ENCODE measurements around the gene PERM1.

Gene PERM1

GRCh38 chr1:965526-966134 lies 16.3 kb downstream of the PERM1 start:
- no peak for DNase-seq (ENCODE audit: low read depth, low spot score)

GRCh38 chr1:964691-965525 lies 17.0 kb downstream of the PERM1 start:
- no peak for DNase-seq (ENCODE audit: low read depth, low spot score)

- DNase-seq (ENCODE audit: low read depth, low spot score): no peak
Measured at GRCh38 chr1:963746-964525, 18.0 kb downstream of the PERM1 start.

GRCh38 chr1:963301-963651 lies 18.6 kb downstream of the PERM1 start:
- no peak for DNase-seq (ENCODE audit: low read depth, low spot score)

- DNase-seq (ENCODE audit: low read depth, low spot score): no peak
Measured at GRCh38 chr1:962381-963300, 19.3 kb downstream of the PERM1 start.

GRCh38 chr1:961132-961669 lies 20.7 kb downstream of the PERM1 start:
- DNase-seq (ENCODE audit: low read depth, low spot score): no peak

- DNase-seq (ENCODE audit: low read depth, low spot score): peak; percentile 88
Measured at GRCh38 chr1:960363-961131, 21.3 kb downstream of the PERM1 start, which contains the start of gene KLHL17. KLHL17 (plus strand) TSS chr1:960584; CDS start chr1:960694, 110 bp downstream.

- DNase-seq (ENCODE audit: low read depth, low spot score): no peak
Measured at GRCh38 chr1:959731-960362, 22.0 kb downstream of the PERM1 start.

- peak; percentile 97 for DNase-seq (ENCODE audit: low read depth, low spot score)
Measured at GRCh38 chr1:958823-959730, 22.8 kb downstream of the PERM1 start, which contains the start of gene NOC2L. NOC2L (minus strand) TSS chr1:959256; CDS start chr1:959240, 16 bp downstream.

GRCh38 chr1:956636-957035 lies 25.3 kb downstream of the PERM1 start:
- DNase-seq (ENCODE audit: low read depth, low spot score): no peak

- no peak for DNase-seq (ENCODE audit: low read depth, low spot score)
Measured at GRCh38 chr1:955474-955873, 26.4 kb downstream of the PERM1 start.

- DNase-seq (ENCODE audit: low read depth, low spot score): no peak
Measured at GRCh38 chr1:954927-955326, 27.0 kb downstream of the PERM1 start.

GRCh38 chr1:953524-954320 lies 28.2 kb downstream of the PERM1 start:
- DNase-seq (ENCODE audit: low read depth, low spot score): no peak

- no peak for DNase-seq (ENCODE audit: low read depth, low spot score)
Measured at GRCh38 chr1:952603-953002, 29.3 kb downstream of the PERM1 start.

GRCh38 chr1:952201-952600 lies 29.7 kb downstream of the PERM1 start:
- DNase-seq (ENCODE audit: low read depth, low spot score): no peak

- DNase-seq (ENCODE audit: low read depth, low spot score): no peak
Measured at GRCh38 chr1:951364-951763, 30.5 kb downstream of the PERM1 start.

- DNase-seq (ENCODE audit: low read depth, low spot score): no peak
Measured at GRCh38 chr1:950881-951280, 31.0 kb downstream of the PERM1 start.

GRCh38 chr1:950268-950667 lies 31.6 kb downstream of the PERM1 start:
- DNase-seq (ENCODE audit: low read depth, low spot score): no peak

Data from astrocyte of the hippocampus (primary cell).